Jurkat, Clone E6-1 (cell line): Measurements from ENCODE around the gene GID8.

Experiments
- DNase-seq: peaks from one replicate; pipeline ENCODE4 v3.0.0-alpha.2; 2011; ENCODE audit warnings: low read depth, low spot score
- H3K4me3 ChIP-seq: 2 replicates; pipeline ENCODE4 v1.5.1; 2011; ENCODE audit warnings: mild to moderate bottlenecking, low read length, control low read depth, moderate library complexity

The GID8 gene

DNA sequence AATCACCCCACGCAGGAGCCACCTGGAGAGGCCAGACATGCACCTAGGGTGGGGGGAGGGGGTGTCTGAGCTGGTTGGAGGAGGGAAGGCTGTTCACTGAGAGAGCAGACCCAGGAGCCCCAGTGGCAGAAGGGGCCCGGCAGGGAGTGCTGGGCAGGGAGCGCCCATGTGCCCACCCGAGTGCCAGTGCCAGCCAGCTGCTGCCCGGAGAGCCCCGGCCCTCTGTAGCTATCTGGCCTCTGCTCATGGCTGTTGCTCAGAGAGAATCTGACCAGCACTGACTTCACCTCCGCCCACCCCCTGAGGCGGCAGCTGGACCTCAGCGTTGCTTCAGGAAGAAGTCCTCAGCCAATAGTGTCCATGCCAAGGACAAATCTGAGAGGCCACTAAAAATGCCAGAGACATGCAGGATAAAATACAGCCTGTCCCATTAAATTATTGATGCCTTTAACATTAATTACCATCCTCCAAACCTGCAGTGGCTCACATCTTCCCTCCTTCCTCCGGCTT, 37.4 kb downstream of the GID8 start:
- DNase-seq: no peak

DNA sequence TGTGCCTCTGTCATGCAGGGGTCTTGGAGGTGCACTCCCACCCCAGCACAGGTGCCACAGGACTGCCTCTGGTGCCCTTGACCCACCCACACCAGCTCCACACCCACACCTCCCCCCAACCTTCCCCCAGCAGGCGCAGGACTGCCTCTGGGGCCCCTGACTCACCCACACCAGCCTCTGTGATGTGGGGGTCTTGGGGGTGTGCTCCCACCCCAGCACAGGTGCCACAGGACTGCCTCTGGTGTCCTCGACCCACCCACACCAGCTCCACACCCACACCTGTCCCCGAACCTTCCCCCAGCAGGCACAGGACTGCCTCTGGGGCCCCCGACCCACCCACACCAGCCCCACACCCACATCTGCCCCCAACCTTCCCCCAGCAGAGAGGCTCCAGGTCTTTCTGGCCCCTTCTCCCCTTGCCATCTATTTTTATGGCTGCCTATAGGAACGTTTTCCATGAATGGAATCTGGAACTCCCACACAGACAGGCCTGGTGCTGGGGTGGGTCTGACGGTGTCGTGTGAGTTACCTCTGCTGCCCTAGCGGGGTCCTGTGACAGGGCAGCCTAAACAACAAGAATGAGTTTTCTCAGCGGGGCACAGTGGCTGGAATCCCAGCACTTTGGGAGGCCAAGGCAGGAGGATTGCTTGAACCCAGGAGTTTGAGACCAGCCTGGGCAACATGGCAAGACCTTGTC, 38.0 kb downstream of the GID8 start:
- H3K4me3 ChIP-seq: no peak overlapping the region
- no peak for DNase-seq

More for the DNA sequence above, 37.4 kb downstream of the GID8 start:
- H3K4me3 ChIP-seq: no peak overlapping the region

DNA sequence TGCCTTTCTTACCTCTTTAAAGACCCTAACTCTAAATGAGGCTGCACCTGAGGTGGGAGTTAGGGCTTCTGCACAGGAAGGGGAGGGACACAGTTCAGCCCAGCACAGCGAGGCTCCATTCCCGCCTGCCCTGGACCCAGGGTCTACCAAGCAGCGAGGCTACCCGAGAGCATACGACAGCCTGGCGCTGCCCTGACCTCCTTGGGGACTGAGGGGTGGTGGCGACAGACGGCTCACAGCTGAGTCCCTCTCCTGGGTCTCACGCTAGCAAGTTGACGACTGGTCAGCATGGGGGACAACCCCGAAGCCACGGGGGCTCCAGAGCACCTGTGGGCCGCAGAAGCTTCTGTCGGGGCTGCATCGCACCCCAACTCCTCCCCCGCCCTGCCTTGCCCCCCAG, 38.9 kb downstream of the GID8 start:
- DNase-seq: no peak

DNA sequence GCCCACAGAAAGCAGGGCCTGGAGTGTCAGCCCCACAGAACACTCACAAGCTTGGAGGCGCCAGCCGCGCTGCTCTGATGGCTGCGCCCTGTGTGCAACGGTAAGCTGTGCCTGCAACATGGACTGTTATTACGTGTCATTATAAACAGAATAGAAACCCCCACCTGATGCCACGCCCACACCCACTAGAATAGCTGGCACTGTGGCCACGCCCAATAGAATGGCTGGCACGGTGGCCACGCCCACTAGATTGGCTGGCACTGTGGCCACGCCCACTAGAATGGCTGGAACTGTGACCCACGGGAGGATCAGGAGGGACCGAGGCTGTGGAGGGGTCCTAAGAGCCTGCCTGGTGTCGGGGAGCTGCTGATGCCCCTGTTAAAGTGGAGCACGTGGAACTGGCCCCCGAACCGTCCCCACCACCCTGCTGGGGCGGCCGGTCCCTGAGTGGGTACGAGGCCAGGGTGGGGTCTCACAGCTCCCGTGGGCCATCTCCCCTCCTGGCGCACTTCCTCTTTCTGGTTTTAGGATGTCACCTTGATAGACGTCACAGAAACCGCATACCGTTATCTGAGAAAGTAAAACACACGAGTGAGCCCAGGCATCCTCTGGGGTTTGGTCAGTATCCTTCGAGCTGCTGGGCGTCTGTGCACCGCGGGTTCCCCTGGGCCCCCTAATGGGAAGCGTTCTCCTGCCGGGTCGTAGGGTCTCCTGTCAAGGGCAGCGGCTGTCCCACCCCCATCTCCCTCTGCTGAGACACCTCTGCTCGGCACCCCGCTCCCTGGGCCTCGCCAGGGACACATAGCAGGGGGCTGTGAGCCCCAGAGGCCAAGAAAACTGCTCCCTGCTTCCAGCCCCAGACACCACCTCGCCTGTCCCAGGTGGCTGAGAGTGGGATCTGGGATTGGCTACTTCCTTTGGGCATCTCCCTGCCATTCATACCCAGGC, 39.9 kb downstream of the GID8 start:
- peak; percentile 85 for DNase-seq
- H3K4me3 ChIP-seq: peak overlapping the region; percentile 48

More for the DNA sequence above, 38.9 kb downstream of the GID8 start:
- no peak overlapping the region for H3K4me3 ChIP-seq

DNA sequence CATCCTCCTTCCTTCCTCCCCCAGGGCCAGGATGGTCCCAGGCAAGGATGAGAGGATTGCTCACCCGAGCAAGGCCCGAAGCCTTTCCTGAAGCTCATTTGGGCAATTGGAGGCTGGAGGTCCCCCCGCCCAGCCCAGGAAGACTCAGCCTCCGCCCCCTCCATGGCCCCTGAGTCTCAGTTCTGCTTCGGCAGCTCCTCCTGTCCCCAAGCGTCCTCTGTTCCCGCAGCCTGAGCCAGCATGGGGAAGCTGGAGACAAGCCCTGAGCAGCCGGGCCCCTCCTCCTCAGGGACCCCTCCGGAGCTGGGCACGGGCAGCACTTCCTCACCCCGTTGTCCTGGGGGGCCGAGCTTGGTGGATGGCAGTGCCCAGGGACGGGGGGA, 40.6 kb downstream of the GID8 start:
- DNase-seq: no peak
- no peak overlapping the region; the same call in 1 of the 2 replicates for H3K4me3 ChIP-seq

DNA sequence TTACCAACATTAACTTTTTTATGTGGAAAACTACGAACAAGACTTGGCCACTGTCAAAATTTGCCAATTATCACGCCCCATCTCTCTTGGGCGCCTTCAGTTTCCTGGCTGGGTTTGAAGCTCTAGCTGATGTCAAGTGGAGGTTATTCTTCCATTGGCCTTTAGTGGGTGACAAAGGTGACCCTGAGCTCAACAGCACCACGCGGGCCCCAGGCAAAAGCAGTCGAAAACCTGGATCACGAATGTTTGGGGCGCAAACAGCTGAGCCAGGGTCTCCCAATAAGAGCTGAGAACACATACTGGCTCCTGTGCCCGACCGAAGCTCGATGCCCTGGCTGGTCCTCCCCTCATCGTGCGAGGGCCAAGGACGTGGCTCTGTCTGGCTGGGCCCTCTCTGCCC, 41.4 kb downstream of the GID8 start:
- DNase-seq: no peak
- no peak overlapping the region for H3K4me3 ChIP-seq

DNA sequence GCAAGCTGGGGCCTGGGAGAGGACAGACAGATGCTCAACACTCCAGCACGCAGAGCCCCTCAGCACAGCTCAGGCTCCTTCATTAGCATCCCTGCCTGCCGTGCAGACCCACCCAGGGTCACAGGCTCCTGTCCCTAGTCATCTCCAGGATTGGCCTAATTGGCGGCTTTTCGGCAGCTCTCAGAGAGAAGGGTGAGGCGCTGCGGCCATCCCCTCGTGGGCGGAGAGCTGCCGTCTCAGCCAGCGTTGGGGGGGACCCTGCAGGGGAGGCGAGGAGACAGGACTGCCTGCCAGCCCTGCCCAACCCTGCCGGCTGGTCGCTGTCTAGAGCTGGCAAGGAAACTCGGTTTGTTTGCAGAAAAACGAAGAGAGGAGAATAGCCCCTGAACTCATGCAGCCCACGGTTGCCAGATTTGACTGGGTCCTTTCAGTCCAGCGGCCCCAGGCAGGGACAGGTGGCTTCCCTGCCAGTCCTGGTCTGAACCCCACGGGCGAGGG, 42.0 kb downstream of the GID8 start:
- DNase-seq: no peak

DNA sequence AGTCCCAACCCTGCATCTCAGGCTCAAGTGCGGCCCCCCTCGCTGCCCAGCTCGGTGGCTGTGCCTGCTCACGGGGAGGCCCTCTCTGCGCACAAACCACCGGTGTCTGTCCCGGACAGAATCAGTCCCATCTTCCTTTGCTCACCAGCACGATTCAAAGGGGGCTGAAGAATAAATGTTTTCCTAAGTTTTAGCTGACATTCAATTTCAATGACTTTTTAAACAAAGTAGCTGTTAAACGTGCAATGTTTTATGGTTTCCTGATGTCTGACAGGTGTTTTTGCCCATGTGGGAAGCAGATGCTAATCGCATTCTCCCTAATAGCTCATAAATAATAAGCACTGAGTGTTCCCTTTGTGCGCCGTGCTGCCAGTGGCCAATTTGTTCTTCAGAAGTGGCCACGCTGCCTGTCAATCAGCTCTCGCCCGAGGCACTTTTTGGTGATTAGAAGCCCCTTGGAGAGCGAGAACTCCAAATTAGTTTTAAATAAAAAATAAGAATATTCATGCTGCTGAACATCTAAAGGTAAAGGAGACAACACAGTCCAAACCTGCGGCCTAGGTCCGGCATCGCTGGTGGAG, 42.5 kb downstream of the GID8 start:
- DNase-seq: no peak
- peak overlapping the region; percentile 44 for H3K4me3 ChIP-seq

More for the DNA sequence above, 42.0 kb downstream of the GID8 start:
- peak overlapping the region; percentile 44 for H3K4me3 ChIP-seq

DNA sequence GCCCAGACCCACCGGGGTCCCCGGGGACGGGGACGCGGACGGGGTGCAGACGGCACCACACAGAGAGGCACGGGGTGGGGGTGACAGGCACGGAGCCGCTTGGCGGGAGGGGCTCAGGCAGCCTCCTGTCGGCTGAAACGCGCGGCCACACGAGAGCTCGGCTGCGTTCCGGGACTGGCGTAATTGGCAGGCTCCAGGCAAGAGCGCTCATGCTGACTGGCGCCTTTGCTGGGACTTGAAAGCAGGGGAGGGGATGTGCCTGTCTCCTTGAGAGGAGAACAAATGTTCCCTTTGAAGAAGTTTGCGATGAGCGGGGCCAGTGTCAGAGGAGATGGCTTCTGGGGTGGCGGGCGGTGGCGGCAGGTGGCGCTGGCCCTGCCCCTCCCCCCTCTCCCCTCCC, 43.0 kb downstream of the GID8 start:
- DNase-seq: peak; percentile 96
- H3K4me3 ChIP-seq: peak overlapping the region; percentile 44

DNA sequence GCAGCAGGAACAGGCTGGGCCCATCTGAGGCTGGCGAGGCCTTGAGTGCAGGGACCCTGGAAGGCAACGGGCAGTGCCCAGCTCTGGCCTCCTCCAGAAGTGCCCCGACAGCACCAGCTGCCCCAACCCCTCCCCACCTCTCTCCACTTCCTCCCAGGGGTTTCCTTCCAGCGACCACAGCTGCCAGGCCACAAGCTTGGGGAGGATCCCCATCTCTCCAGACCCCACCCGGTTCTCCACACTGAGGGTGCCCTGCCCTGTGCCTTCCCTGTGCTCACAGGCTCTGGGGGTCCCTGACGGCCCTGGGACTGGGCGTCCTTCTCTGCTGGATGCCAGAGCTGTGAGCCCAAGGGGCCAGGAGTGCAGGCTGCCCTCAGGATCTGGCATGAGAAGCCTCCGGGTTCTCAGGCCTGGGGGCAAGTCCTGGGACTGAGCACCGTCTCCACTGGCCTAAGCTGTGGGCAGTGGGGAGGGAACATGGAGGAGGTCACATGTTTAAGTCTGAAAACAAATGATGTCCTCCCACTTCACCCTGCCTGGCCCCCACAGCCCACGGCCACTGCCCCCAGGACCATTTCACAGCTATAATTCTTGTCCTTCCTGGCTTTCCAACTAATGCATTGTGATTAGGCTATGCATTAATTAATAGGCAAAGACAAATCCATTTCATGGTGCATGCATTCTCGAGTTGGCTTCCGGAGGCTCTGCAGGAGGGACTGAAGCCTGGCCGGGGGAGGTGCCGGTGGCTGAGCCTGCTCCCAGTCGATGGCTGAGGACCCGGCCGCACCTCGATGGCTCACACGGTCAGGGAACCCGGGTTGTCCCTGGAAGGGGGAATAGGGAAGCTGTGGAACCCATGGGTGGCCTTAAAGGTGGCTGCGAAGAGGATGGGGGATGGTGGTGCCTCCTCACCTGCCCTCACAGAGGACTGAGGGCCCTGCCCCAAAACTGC, 44.5 kb downstream of the GID8 start:
- DNase-seq: peak; percentile 55

DNA sequence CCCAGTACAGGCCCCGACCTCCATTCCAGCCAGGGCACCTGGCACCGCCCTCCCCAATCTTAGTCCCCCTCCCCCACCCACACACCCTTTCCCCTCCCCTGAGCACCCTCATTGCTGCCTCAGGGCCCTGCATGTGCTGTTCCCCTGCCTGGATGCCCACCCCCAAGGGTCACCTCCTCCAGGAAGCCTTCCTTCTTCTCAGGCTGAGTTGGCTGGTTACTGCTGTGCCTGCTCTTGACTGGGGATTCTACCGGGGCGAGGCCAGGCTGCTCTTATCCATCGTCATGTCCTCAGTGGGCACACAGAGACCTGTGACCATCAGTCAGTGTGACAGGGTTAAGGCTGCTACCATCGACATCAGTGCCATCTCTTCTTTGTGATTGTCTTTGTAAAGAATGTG, 45.3 kb downstream of the GID8 start:
- DNase-seq: no peak
- H3K4me3 ChIP-seq: no peak overlapping the region

More for the DNA sequence above, 44.5 kb downstream of the GID8 start:
- H3K4me3 ChIP-seq: no peak overlapping the region

DNA sequence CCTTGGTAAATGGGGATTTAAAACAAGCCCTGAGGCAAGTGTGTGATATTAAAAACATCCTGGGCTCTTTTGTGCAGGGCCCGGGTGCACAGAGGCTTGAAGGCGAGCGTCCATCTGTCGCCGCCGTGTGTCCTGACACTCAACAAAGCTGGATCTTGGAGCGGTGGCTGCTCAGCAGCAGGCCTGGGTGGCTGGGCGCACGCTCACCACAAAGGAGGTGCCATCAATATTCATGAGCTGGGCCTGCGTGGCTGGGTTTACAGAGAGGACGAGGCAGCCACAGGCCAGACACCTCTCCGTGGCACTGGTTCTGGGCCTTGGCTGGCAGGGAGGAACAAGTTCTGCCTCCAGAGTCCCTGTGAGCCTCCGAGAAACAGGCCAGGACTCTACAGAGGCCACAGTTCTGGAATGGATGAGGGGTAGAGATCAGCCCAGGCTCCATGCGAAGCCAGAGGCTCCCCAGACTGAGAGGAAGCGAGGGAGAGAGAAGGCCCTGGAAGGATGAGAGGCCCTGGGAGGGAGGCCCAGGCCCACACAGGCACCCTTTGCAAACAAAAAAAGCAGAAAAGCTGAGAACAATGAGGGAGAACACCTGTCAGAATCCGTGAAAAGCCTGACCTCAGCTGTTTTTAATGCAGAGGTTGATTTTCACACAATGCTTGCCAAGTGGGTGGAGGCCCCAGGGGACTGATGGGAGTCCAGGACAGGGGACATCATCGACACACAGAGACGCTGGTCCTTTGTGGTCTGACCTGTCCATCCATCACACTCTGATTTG, 46.9 kb downstream of the GID8 start:
- H3K4me3 ChIP-seq: no peak overlapping the region
- DNase-seq: no peak

DNA sequence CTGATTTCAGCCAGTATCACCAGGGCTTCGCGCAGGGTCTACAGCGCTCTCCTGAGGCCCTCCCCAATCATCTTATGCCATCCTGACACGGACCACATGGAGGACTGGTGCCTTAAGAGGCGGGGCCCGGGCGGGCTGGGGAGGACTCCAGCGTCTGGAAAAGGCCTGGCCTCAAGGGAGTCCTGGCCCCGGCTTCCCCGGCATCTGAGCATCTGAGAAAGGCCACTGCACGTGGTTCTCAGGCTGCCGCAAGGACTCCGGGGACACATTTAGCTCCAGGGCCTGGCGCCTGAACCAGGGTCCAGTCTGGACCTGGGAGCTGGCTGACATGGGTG, 47.5 kb downstream of the GID8 start:
- no peak for DNase-seq
- H3K4me3 ChIP-seq: no peak overlapping the region

DNA sequence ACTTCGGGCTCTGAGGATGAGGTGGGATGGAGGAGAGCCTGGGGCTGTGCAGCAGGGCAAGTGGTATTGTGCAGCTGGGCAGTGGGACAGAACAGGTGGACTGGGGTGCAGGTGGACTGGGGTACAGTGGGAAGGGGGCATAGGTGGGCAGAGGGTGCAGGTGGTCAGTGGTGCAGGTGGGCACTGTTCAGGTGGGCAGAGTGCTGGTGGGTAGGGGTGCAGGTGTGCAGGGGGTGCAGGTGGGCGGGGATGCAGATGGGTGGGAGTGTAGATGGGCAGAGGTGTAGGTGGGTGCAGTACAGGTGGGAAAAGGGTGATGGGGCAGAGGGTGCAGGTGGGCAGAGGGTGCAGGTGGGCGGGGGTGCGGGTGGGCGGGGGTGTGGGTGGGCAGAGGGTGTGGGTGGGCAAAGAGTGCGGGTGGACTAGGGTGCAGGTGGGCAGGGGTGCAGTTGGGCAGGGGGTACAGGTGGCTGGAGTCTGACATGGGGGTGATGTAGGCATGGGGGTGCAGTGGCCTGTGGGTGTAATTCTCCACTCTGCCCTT, 48.4 kb downstream of the GID8 start:
- no peak for DNase-seq
- H3K4me3 ChIP-seq: no peak overlapping the region

DNA sequence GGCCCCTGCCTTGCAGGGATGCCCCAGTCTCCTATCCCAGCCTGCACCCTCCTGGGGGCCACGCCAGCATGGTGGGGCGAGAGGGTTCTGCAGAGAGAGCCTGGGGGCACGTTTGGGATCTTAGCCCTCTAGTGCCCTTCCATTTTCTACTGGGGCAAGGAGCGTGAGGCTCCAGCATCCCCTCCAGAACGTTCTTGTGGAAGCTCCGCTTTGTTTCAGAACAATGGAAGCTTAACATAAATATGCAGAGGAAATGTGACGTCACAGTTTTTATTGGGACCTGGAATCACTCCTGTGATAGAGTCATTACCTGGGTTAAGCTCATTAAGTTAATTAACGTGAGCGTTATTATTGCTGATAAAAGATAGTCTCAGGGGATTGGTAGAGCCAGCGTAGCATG, 49.2 kb downstream of the GID8 start:
- H3K4me3 ChIP-seq: no peak overlapping the region
- DNase-seq: no peak

DNA sequence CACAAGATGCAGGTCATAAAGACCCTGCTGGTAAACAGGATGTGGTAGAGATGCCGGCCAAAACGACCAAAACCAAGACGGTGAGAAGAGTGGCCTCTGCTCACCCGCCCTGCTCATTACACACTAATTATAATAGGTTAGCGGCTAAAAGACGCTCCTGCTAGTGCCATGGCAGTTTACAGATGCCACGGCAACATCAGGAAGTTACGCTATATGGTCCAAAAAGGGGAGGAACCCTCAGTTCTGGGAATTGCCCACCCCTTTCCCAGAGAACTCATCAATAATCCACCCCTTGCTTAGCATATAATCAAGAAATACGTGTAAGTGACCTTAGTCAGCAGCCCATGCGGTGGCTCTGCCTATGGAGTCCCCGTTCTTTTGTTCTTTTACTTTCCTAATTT, 51.3 kb downstream of the GID8 start:
- no peak overlapping the region for H3K4me3 ChIP-seq
- DNase-seq: no peak

DNA sequence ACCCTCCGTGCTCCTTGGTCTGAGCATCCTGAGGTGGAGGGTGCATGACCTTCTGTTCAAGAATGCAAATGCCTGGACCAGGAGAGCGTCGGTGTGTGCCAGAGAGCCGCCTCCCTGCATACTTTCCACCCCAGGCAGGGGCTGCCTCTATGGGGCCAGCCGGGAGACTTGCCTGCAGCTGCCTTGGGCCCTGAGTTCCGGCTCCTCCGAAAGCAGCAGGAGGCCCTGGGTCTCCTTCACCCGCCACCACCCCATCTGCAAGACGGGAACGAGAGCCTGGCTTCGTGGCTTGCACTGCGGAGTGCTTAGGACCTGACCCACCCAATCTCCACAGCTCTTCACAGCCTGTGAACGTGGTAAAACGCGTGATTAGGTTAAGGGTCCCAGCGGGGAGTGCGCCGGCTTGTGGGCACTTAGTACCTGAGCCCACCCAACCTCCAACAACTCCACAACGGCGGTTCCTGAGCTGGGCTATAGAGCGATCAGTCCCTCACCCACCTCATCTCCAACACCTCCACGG, 52.4 kb downstream of the GID8 start:
- no peak overlapping the region for H3K4me3 ChIP-seq
- no peak for DNase-seq
